H1 (cell line): ENCODE data around the gene GPER1. TPM values are rescaled to one million over a fixed set of nuclear protein-coding genes. Genes with fewer than 3 reads are reported as not detected.

ENCODE experiments used
- CTCF ChIA-PET: fragments of 300-600 bp; sonication (Branson Sonifier 250); formaldehyde crosslinking; loops from one replicate; lab custom pipeline; 2021; ENCODE audit not compliant: partially characterized antibody; lab: Charles Lee
- POLR2A ChIA-PET: fragments of 300-600 bp; sonication (Branson Sonifier 250); formaldehyde crosslinking; loops from one replicate; lab custom pipeline; 2021; ENCODE audit warnings: inconsistent platforms; ENCODE audit not compliant: partially characterized antibody; lab: Charles Lee
- DNase-seq, 2 experiments: peaks; one replicate each; pipeline versions ENCODE4 v3.0.0 to v3.0.0-alpha.2; 2010 to 2022; ENCODE audit warnings: low spot score in 2 of 2, low read depth in 1 of 2, mixed read lengths in 1 of 2
- FAIRE-seq: peaks from 2 replicates; lab custom pipeline; 2011; peaks lifted over from hg19 to GRCh38; lab: Jason Lieb, UNC
- H2AFZ ChIP-seq: 2 replicates; pipeline ENCODE4 v1.8.1; 2012; ENCODE audit warnings: low read length, inconsistent platforms
- H2AK5ac ChIP-seq: 2 replicates; pipeline ENCODE4 v1.6.1; 2013; ENCODE audit warnings: low read depth, low read length
- H2BK120ac ChIP-seq: replicated peaks from 2 replicates; pipeline ENCODE3; 2013; ENCODE audit warnings: low read depth, low read length, inconsistent platforms
- H2BK12ac ChIP-seq: 2 replicates; pipeline ENCODE4 v1.6.1; 2013; ENCODE audit warnings: low read depth, low read length
- H2BK15ac ChIP-seq: 2 replicates; pipeline ENCODE4 v1.6.1; 2013; ENCODE audit warnings: low read length
- H2BK20ac ChIP-seq: 2 replicates; pipeline ENCODE4 v1.6.1; 2013; ENCODE audit warnings: low read length
- H2BK5ac ChIP-seq: 2 replicates; pipeline ENCODE4 v1.6.1; 2013; ENCODE audit warnings: low read depth, low read length
- H3K14ac ChIP-seq: 2 replicates; pipeline ENCODE4 v1.6.1; 2013; ENCODE audit warnings: inconsistent platforms; ENCODE audit not compliant: insufficient read length
- H3K18ac ChIP-seq: 2 replicates; pipeline ENCODE4 v1.6.1; 2013; ENCODE audit warnings: low read length; ENCODE audit errors: extremely low read depth
- H3K23ac ChIP-seq: 2 replicates; pipeline ENCODE4 v1.6.1; 2013; ENCODE audit warnings: inconsistent platforms; ENCODE audit not compliant: insufficient read length
- H3K23me2 ChIP-seq: 2 replicates; pipeline ENCODE4 v1.6.1; 2013; ENCODE audit warnings: low read depth, low read length
- H3K27ac ChIP-seq: 2 replicates; pipeline ENCODE4 v1.6.1; 2011; ENCODE audit warnings: low read depth, low read length, inconsistent platforms
- H3K27me3 ChIP-seq, 4 experiments: replicated peaks in 1 of 4; 1 replicate in 1 of 4; 2 replicates in 3 of 4; pipeline versions ENCODE4 v1.6.1 to v1.8.1; 2011 to 2013; ENCODE audit warnings: low read length in 3 of 4, mild to moderate bottlenecking in 3 of 4, inconsistent platforms in 2 of 4, mixed read lengths in 2 of 4, moderate library complexity in 1 of 4; ENCODE audit not compliant: control insufficient read depth in 3 of 4, insufficient read depth in 3 of 4; ENCODE audit errors: extremely low read depth in 1 of 4
- H3K36me3 ChIP-seq, 4 experiments: 2 replicates each; pipeline versions ENCODE4 v1.6.1 to v1.8.1; 2011 to 2013; ENCODE audit warnings: mild to moderate bottlenecking in 4 of 4, low read length in 3 of 4, moderate library complexity in 2 of 4, control low read depth in 1 of 4, inconsistent platforms in 1 of 4; ENCODE audit not compliant: insufficient read depth in 4 of 4, control insufficient read depth in 2 of 4
- H3K4ac ChIP-seq: replicated peaks from 2 replicates; pipeline ENCODE3; 2013; ENCODE audit warnings: low read length, low read depth, mixed read lengths, inconsistent platforms; ENCODE audit not compliant: insufficient read length
- H3K4me1 ChIP-seq, 4 experiments: replicated peaks in 1 of 4; 1 replicate in 1 of 4; 2 replicates in 3 of 4; pipeline versions ENCODE4 v1.6.1 to v1.8.1; 2011 to 2013; ENCODE audit warnings: low read length in 3 of 4, inconsistent platforms in 2 of 4, mixed read lengths in 1 of 4; ENCODE audit not compliant: insufficient read depth in 4 of 4, control insufficient read depth in 3 of 4
- H3K4me2 ChIP-seq, 2 experiments: 2 replicates each; pipeline versions ENCODE4 v1.6.1 to v1.8.1; 2011 to 2013; ENCODE audit warnings: low read depth in 2 of 2, low read length in 2 of 2, control low read depth in 1 of 2, inconsistent platforms in 1 of 2, mild to moderate bottlenecking in 1 of 2; ENCODE audit not compliant: insufficient read depth in 1 of 2
- H3K4me3 ChIP-seq, 4 experiments: fragments of 200-600, 300-600 bp in 1 of 4; sonication (generic), shearing (Covaris generic), sonication (Bioruptor Twin) in 1 of 4; 2 replicates each; pipeline versions ENCODE4 v1.5.1 to v1.8.1; 2011 to 2016; ENCODE audit warnings: low read length in 4 of 4, low read depth in 3 of 4, control low read depth in 2 of 4, inconsistent platforms in 2 of 4, mild to moderate bottlenecking in 2 of 4, mixed read lengths in 1 of 4, moderate library complexity in 1 of 4; ENCODE audit not compliant: insufficient read depth in 2 of 4; ENCODE audit errors: extremely low read depth in 1 of 4
- H3K56ac ChIP-seq: replicated peaks from 2 replicates; pipeline ENCODE3; 2013; ENCODE audit warnings: low read depth, mild to moderate bottlenecking, mixed read lengths, low read length, inconsistent platforms; ENCODE audit not compliant: insufficient read length
- H3K79me1 ChIP-seq: 2 replicates; pipeline ENCODE4 v1.6.1; 2013; ENCODE audit warnings: low read depth, low read length, control low read depth
- H3K79me2 ChIP-seq, 2 experiments: 2 replicates each; pipeline versions ENCODE4 v1.6.1 to v1.8.1; 2012 to 2013; ENCODE audit warnings: low read length in 2 of 2, mild to moderate bottlenecking in 2 of 2, inconsistent platforms in 1 of 2; ENCODE audit not compliant: insufficient read depth in 2 of 2, control insufficient read depth in 1 of 2
- H3K9ac ChIP-seq, 4 experiments: replicated peaks in 1 of 4; 1 replicate in 1 of 4; 2 replicates in 3 of 4; pipeline versions ENCODE4 v1.6.1 to v1.8.1; 2011 to 2013; ENCODE audit warnings: low read depth in 3 of 4, low read length in 3 of 4, control low read depth in 2 of 4, mild to moderate bottlenecking in 2 of 4, moderate library complexity in 2 of 4, inconsistent platforms in 1 of 4; ENCODE audit errors: extremely low read depth in 1 of 4
- H3K9me3 ChIP-seq, 2 experiments: 2 replicates each; pipeline versions ENCODE4 v1.6.1 to v1.8.1; 2012 to 2013; ENCODE audit warnings: mild to moderate bottlenecking in 2 of 2, moderate library complexity in 2 of 2, control low read depth in 1 of 2, inconsistent platforms in 1 of 2, low read depth in 1 of 2, low read length in 1 of 2, mixed read lengths in 1 of 2; ENCODE audit not compliant: insufficient read depth in 2 of 2
- H4K20me1 ChIP-seq, 2 experiments: replicated peaks in 1 of 2; 2 replicates each; pipeline versions ENCODE3 to v1.8.1; 2011 to 2013; ENCODE audit warnings: inconsistent platforms in 2 of 2, low read length in 2 of 2, mild to moderate bottlenecking in 1 of 2; ENCODE audit not compliant: insufficient read depth in 2 of 2, control insufficient read depth in 1 of 2
- H4K5ac ChIP-seq: 2 replicates; pipeline ENCODE4 v1.6.1; 2013; ENCODE audit warnings: low read length, low read depth, mixed read lengths, inconsistent platforms; ENCODE audit not compliant: insufficient read length
- H4K8ac ChIP-seq: 2 replicates; pipeline ENCODE4 v1.8.0; 2013; ENCODE audit warnings: mild to moderate bottlenecking, moderate library complexity, low read length, inconsistent platforms; ENCODE audit not compliant: insufficient read depth; ENCODE audit errors: extremely low read depth
- H4K91ac ChIP-seq: replicated peaks from 2 replicates; pipeline ENCODE3; 2013; ENCODE audit warnings: low read length, mixed read lengths, inconsistent platforms; ENCODE audit not compliant: insufficient read length
- GTF2F1 ChIP-seq: IDR thresholded peaks from 2 replicates; pipeline ENCODE4 v1.6.1; 2012; ENCODE audit warnings: low read depth, low read length, improper control_type of control experiment, borderline replicate concordance
- NANOG ChIP-seq: IDR thresholded peaks from 2 replicates; pipeline ENCODE4 v1.6.1; 2011; ENCODE audit warnings: low read length, low read depth, mild to moderate bottlenecking, inconsistent platforms; ENCODE audit not compliant: insufficient read depth, poor library complexity, severe bottlenecking
- RFX5 ChIP-seq: IDR thresholded peaks from 2 replicates; pipeline ENCODE4 v1.6.1; 2011; ENCODE audit warnings: low read depth, low read length, improper control_type of control experiment, borderline replicate concordance
- SP4 ChIP-seq: IDR thresholded peaks from 2 replicates; pipeline ENCODE4 v1.6.1; 2012; ENCODE audit warnings: low read length, inconsistent platforms
- SUZ12 ChIP-seq: fragments of 200-600 bp; sonication (generic); IDR thresholded peaks from 2 replicates; pipeline ENCODE4 v1.6.1; 2012; ENCODE audit warnings: mild to moderate bottlenecking, inconsistent platforms, low read length, moderate library complexity, mixed read lengths
- WGBS, 2 experiments: shearing (Covaris generic) in 1 of 2; methylation state at CpG; one replicate each; pipeline versions ENCODE4 v1.1.6 to v1.1.7; 2013 to 2015; ENCODE audit warnings: low lambda C conversion rate in 2 of 2, mixed read lengths in 2 of 2, inconsistent platforms in 1 of 2, low coverage in 1 of 2, missing lambda C conversion rate in 1 of 2; ENCODE audit not compliant: insufficient replicate concordance in 2 of 2, insufficient coverage in 1 of 2, insufficient read length in 1 of 2; ENCODE audit errors: extremely low coverage in 1 of 2, missing lambda C conversion rate in 1 of 2; 5-methylcytosine and 5-hydroxymethylcytosine counted together
- polyA plus RNA-seq, 7 experiments: library from polyadenylated mRNA; depleted of rRNA in 3 of 7; stranded (reverse) in 5 of 7; unstranded in 2 of 7; fragments of >200 nt in 5 of 7; fragments of 200-250 nt in 2 of 7; gene quantifications; 1 replicate in 5 of 7; 2 replicates in 1 of 7; 4 replicates in 1 of 7; pipeline versions ENCODE4 v1.2.1 to v1.2.3, GENCODE V29; 2011 to 2013; ENCODE audit warnings: missing spikeins in 2 of 7, mixed read lengths in 2 of 7
- total RNA-seq: library from RNA; stranded (reverse); fragmentation: NEBNext Ultra II Directional; extraction: Animal tissue kit (Norgen Biotek cat#: 25700); gene quantifications from 2 replicates; pipeline ENCODE4 v1.2.1, GENCODE V29; 2021

The GPER1 gene
- total and polyA plus RNA-seq, 2 of the 8 experiments (the other 6 are each of a cell fraction or from before 2014, with no cell fraction given), result 0.24 to 0.47 TPM

DNA sequence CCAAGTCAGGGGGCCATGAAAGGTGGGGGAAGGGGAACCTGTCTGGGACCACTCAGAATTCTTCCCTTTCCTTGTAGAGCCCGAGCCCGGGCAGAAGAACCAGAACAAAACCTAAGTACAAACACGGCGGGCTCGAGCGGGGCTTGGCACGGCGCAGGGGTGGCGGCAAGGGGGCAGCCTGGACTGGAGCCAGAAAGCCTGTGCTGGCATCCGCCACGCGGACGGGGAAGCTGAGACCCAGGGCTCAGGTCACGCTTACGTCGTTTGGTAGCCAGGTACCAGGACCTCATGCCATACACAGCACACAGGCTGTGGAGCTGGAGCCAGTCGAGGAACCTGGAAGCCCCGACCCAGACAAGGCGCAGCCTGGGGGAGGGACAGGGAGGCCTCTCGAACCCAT, 6.6 kb upstream of the GPER1 start:
- no peak overlapping the region for H3K56ac ChIP-seq
- no peak overlapping the region for H4K5ac ChIP-seq
- H3K27ac ChIP-seq, result no peak overlapping the region
- no peak overlapping the region for H3K9ac ChIP-seq
- ChIA-PET POLR2A (no interaction called here), CTCF (interaction anchor here (0.7 to 12.1 kb wide), 9 partner anchors 10 to 106 kb away, joined by 3 to 83 read pairs (median 3); partner anchors contain the start of gene COX19)
- no peak overlapping the region for H3K14ac ChIP-seq
- peaks cover 6% of the 10 kb centered on the region; the same call in 1 of the 2 replicates for H3K79me1 ChIP-seq
- FAIRE-seq (no peak), DNase-seq (no peak)
- no peak overlapping the region for H2BK120ac ChIP-seq
- no peaks in the 10 kb centered on the region for H3K36me3 ChIP-seq
- no peak overlapping the region for H3K4me3 ChIP-seq
- H3K23me2 ChIP-seq, result no peaks in the 10 kb centered on the region
- H2BK20ac ChIP-seq, result no peak overlapping the region
- no peaks in the 10 kb centered on the region; a peak in 2 of 7 replicates for H3K4me1 ChIP-seq
- H3K23ac ChIP-seq, result no peak overlapping the region
- no peak overlapping the region for H4K91ac ChIP-seq
- H3K18ac ChIP-seq, result no peak overlapping the region
- no peak overlapping the region for H2AFZ ChIP-seq
- no peaks in the 10 kb centered on the region for H3K27me3 ChIP-seq
- no peak overlapping the region; the same call in 1 of the 2 replicates for H4K8ac ChIP-seq
- peaks cover 3 to 13% of the 10 kb centered on the region in 2 experiments for H4K20me1 ChIP-seq
- no peak overlapping the region for H3K4ac ChIP-seq
- no peak overlapping the region for H2AK5ac ChIP-seq
- H3K4me2 ChIP-seq, result no peak overlapping the region
- H3K79me2 ChIP-seq, result no peaks in the 10 kb centered on the region; a peak in 1 of 4 replicates
- 91% methylated on average over 19 of the region's 20 CpGs; no CpG with 5 or more reads in 1 of the 2 experiments for WGBS, 2 experiments
- no peak overlapping the region for H2BK5ac ChIP-seq
- no peak overlapping the region for H2BK12ac ChIP-seq
- TF ChIP-seq SUZ12 (no peak), NANOG (no peak), RFX5 (no peak), SP4 (no peak), GTF2F1 (no peak)
- H2BK15ac ChIP-seq, result no peak overlapping the region
- H3K9me3 ChIP-seq, result no peaks in the 10 kb centered on the region
